GM21367 (cell line): Measurements from ENCODE around the gene USP35.
"Not testable (repeated sequence)": the region's sequence is repeated elsewhere in the genome, so short reads cannot be mapped to it uniquely, and the experiment has no call there.

ENCODE experiments used
- ATAC-seq: cut with Tn5 transposase; IDR thresholded peaks from one replicate; pipeline ENCODE4 v1.9.1; 2021; ENCODE audit not compliant: unreplicated experiment

Gene USP35

GRCh38 chr11:78216021-78216420, 27.3 kb downstream of the USP35 start:
- no peak for ATAC-seq

- ATAC-seq = no peak
These were observed 28.0 kb downstream of the USP35 start for GRCh38 chr11:78216571-78217287.

GRCh38 chr11:78217650-78218541, 29.2 kb downstream of the USP35 start:
- no peak for ATAC-seq

- no peak for ATAC-seq
These were observed 30.2 kb downstream of the USP35 start for GRCh38 chr11:78218707-78219492.

- ATAC-seq = no peak
These were observed 30.9 kb downstream of the USP35 start for GRCh38 chr11:78219493-78220217.

- ATAC-seq = no peak
These were observed 31.8 kb downstream of the USP35 start for GRCh38 chr11:78220218-78221157.

- ATAC-seq = no peak
These were observed 32.9 kb downstream of the USP35 start for GRCh38 chr11:78221396-78222315.

- ATAC-seq = not testable (repeated sequence)
These were observed 34.0 kb downstream of the USP35 start for GRCh38 chr11:78222726-78223125.

GRCh38 chr11:78223320-78223954, 34.7 kb downstream of the USP35 start:
- ATAC-seq = peak; percentile 77

GRCh38 chr11:78224506-78224905, 35.8 kb downstream of the USP35 start:
- no peak for ATAC-seq

- no peak for ATAC-seq
These were observed 36.2 kb downstream of the USP35 start for GRCh38 chr11:78224906-78225420.

GRCh38 chr11:78226684-78227680, 38.3 kb downstream of the USP35 start:
- ATAC-seq = no peak

- ATAC-seq = no peak
These were observed 39.2 kb downstream of the USP35 start for GRCh38 chr11:78227921-78228320.

- ATAC-seq = no peak
These were observed 39.7 kb downstream of the USP35 start for GRCh38 chr11:78228467-78228866.

GRCh38 chr11:78229106-78229505, 40.4 kb downstream of the USP35 start:
- no peak for ATAC-seq

- no peak for ATAC-seq
These were observed 41.6 kb downstream of the USP35 start for GRCh38 chr11:78230161-78230877.
